GM19438 (cell line): Measurements from ENCODE around the gene TMEM176A.

ENCODE experiments used
- ATAC-seq: cut with Tn5 transposase; IDR thresholded peaks from one replicate; pipeline ENCODE4 v1.9.1; 2021; ENCODE audit warnings: low read depth; ENCODE audit not compliant: unreplicated experiment

The TMEM176A gene

DNA sequence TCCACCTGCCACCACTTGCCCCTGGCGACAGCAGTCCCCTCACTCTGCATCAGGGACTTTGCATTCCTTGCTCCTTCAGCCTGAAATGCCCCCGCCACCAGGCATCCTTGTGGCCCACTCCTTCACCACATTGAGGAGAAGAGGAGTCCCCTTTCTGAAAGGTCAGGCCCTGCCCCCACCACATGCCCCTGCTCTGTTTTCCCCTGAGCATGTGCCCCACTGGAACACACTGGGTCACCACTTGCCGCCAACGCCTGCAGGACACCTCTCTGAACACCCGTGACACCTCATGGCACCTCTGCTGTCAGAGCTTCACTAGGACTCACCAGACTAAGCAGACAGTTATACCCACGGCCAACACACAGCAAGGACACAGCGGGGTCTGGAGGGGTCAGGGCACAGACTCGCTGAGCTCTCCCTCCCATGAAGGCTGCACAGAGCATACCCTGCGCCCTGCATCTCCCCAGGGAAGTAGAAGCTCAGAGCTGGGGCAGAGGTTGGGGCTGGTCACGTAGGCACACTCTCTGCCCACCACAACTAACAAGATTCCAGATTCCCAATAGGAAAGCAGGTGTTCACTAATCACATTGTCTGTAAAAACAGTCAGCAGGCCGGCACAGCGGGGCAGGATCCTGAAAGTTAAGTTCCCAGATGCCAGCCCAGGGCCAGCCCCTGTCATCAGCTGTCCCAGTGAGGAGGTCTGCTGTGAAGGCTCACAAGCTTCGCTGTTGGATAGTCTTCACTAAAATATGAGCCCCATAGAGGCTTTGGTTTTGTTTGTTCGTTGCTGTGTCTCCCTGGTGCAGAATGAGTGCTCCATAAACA, 45.9 kb downstream of the TMEM176A start:
- no peak for ATAC-seq

DNA sequence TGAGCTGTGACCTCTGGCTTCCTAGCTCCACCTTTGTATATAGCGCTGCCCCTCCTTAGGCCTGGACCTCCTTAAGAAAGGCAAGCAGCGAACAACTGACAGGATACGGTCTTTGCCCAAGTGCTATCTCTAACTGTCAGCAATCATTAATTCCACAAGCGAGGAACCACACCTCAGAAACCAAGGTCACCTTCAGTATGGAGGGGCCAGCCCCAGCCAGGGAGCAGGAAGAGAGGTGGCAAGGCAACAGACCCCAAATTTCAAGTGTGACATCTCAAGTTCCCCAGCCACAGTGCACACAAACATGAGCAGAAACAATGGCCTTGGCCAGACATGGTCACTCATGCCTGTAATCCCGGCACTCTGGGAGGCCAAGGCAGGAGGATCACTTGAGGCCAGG, 47.0 kb downstream of the TMEM176A start:
- no peak for ATAC-seq

DNA sequence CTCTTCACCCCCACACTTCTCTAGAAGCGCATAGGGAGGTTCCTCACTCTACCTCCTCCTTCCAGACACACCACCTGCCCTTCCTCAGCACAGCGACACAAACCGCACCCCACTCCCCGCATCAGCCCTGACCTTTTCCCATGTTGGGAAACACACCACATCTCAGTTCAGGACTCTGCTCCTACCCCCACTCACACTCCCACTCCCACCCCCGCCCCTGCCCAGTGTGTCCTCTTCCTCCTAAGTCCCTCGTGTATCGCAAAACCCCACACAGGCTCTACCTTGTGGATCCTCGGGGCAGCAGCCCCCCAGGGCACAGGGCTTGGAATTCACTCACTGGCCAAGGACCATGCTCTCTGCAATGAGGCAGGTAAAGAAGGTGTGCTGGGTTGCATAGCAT, 47.5 kb downstream of the TMEM176A start:
- ATAC-seq, result no peak

DNA sequence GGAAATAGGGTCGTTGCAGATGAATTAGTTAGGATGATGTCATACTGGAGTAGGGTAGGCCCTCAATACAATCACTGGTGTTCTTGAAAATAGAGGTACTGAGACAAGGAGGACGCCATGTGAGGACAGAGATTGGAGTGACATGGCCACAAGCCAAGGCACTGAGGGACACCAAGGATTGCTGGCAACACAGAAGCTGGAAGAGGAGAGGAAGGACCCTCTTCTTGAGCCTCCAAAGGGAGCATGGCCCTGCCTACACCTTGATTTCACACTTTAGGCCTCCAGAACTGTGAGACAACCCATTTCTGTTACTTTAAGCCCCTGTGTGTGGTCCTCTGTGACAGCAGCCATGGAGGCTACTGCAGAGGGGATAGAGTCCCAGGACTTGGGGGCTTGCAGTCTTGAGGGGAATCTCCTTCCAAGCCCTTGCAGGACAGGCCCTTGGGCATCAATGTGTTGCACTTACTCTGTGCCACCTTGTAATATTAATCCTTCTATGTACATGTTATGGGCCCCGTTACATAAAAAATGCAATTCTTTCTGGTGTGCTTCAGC, 48.1 kb downstream of the TMEM176A start:
- ATAC-seq, result no peak

DNA sequence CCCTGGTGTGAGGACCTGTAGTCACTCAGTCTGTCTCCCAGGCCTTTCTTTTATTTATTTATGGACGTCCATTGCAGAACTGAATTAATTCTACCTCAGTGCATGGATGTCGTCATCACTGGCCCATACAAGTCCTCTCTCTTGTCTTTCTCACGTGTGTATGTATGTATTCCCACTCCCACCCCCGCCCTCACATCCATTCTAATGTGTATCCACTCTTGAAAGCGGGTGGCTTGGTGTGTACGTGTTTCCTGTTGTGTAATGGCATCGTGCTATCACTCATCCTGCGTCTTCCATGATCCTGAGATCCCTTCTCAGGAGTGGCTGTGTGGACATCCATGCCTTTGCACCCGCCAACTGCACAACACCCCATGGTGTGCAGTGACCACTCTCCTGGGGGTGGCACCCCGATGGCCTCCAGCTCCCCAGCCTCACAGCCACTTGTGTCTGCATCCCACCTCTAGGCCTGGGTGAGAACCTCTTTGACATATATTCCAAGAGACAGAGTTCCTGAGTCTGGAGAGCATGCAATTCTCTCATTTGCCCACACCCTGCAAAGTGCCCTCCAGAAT, 48.7 kb downstream of the TMEM176A start:
- ATAC-seq, result no peak

DNA sequence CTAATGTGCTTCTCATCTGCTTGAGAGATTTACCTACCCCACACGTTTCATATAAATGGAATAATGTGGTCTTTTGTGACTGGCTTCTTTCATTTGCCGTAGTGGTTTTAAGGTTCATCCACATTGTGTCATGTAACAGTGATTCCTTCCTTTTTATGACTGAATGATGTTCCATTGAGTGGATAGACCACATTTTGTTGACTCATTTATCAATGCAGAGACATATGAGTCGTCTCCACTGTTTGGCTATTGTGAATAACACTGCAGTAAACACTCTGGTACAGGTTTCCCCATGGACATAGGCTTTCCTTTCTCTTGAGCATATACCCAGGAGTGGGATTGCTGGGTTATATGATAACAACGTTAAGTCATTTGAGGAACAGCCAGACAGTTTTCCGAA, 49.7 kb downstream of the TMEM176A start:
- no peak for ATAC-seq

DNA sequence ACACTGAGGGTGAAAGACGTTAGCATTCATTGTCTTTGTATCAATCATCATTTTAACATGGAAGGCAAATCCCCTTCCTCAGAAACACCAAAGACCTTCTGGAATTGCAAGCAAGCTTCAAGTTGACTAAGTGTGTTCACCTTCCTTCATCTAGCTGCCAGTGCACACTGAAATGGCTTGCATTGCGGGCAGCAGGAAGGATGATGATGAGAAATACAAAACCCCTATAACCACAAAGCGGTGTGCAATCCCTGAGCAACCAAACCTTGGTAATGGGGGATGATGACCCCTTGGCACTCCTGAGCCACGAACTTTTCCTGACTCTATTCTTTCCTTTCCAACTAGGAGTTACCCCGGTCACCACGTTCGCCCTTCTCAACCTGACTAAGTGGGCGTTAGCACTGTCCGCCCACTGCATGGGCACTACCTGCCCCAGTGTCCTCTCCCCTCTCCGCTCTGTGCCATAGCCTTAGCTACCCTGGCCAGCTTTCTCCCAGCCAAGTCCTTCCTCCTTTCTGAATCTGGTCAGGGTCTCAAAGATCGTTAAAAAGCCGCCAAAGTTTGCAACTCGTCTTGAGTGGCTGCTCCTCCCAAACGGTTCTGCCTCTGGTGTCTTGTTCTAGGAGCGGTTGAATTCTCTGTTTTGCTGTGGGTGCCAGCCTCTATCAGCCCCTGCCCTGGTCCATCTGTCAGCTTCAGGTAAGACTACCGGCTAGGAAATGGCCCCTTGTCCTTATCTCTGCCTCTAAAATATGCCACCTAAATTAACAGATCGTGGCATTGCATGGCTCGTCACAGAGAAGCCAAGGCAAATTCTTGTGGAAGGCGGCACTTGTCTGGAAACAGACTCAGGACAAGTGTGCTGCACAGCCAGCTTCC, 51.2 kb downstream of the TMEM176A start:
- no peak for ATAC-seq

DNA sequence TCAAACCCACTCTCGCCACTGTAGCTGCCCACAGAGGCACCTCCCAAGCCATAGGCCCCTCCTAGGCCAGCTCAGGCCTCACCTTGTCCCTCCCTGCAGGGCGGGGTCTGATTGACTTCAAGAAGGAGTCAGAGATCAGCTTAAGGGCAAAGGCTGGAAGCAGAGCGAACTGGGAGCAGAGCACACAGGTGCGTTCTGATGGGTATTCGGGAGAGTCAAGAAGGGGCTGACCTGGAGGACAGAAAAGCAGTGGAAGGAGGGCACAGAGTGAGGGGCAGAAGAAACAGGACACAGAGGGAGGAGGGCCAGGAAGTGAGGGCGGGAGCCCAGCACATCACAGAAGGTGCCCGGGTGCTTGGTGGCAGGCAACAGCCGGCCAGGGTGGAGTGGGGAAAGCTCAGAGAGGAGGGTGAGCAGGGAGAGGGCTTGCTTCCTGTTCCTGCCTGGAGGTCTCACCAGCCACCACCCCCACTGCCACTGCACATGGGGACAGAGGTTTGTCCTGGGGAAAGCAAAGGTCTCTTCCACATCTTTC, 51.9 kb downstream of the TMEM176A start, which contains the start of gene AOC1:
Gene AOC1 (plus strand): TSS at position 147 of the 535 bp plus-strand sequence. CDS start 3,954 bp downstream, outside the sequence.
- no peak for ATAC-seq

DNA sequence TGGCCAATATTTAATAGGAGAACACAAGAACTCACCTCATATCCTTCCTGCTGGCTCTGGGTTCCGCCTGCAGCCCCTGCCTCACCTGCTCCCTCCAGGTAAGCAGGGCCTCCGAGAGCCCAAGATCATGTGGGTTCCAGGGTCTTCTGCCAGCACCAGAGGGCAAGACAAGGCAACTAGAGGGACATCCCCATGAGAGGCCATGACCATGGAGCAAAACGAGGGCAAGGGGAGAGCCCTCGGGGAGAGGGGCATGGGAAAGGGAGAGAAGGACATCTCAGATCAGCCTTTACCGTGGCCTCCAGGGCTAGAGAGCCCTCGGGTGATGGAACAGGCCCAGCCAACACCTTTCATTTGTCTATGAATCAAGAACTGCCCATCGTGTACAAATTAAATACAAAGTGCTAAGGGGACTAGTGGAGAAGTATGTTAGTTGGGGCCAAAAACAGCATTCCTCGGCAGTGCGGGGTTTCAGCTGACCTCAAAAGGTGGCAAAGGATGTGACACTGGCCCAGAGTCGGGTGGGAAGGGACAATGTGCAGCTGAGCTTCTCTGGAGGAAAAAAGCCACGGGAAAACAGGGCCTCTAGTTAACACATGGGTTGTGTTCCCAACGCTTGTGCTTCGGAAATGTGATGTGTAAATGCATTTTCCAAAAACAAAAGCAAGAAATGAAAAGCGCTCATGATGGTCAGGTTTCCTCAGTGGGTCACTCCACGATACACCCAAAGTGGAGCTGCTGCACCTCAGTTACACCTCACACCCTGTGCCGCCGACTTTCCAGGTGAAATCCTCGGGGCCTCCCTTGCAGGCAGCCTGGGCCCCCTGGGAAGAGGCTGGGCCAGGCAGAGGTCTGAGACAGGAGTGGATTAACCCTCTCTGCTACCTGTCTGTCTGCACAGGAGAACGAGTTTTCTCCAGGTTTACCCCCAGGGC, 53.8 kb downstream of the TMEM176A start:
- no peak for ATAC-seq
